CD4-positive, alpha-beta memory T cell (primary cell): ENCODE results near the gene VLDLR. TPM values are rescaled to one million over a fixed set of nuclear protein-coding genes. Genes with fewer than 3 reads are reported as not detected.
A peak's percentile ranks its signal among the peaks of the same experiment; 100 is the strongest.

Experiments
- CTCF ChIA-PET: fragments of 350-600 bp; sonication (Branson Sonifier 250); formaldehyde crosslinking; loops from one replicate; lab custom pipeline; 2021; ENCODE audit warnings: inconsistent platforms; ENCODE audit not compliant: partially characterized antibody; lab: Charles Lee
- POLR2A ChIA-PET: fragments of 350-600 bp; sonication (Branson Sonifier 250); formaldehyde crosslinking; loops from one replicate; lab custom pipeline; 2021; ENCODE audit not compliant: partially characterized antibody; lab: Charles Lee
- DNase-seq, 5 donors: peaks; one replicate each; pipeline versions ENCODE4 v3.0.0 to v3.0.0-alpha.2; 2020 to 2022; ENCODE audit warnings: mixed read lengths in 1 of 5
- H3K27ac ChIP-seq: one replicate; pipeline ENCODE4 v1.7.0; 2013; ENCODE audit warnings: low read depth, low read length
- H3K27me3 ChIP-seq: 2 replicates; pipeline ENCODE4 v1.7.0; 2013; ENCODE audit warnings: mild to moderate bottlenecking, low read length, moderate library complexity; ENCODE audit not compliant: insufficient read depth
- H3K36me3 ChIP-seq: 2 replicates; pipeline ENCODE4 v1.7.0; 2013; ENCODE audit warnings: mild to moderate bottlenecking, low read length, moderate library complexity; ENCODE audit not compliant: insufficient read depth
- H3K4me1 ChIP-seq: 2 replicates; pipeline ENCODE4 v1.7.0; 2013; ENCODE audit warnings: mild to moderate bottlenecking, low read length, moderate library complexity; ENCODE audit not compliant: insufficient read depth
- H3K4me3 ChIP-seq, 2 donors: one replicate each; pipeline ENCODE4 v1.7.0; 2013; ENCODE audit warnings: low read length in 2 of 2, mild to moderate bottlenecking in 1 of 2
- H3K9me3 ChIP-seq, 2 donors: one replicate each; pipeline ENCODE4 v1.7.0; 2013; ENCODE audit warnings: low read length in 2 of 2, control low read depth in 1 of 2; ENCODE audit not compliant: control insufficient read depth in 1 of 2
- H3K27ac Mint-ChIP-seq, 7 donors: one replicate each; pipeline ENCODE4 v1.8.0; 2020 to 2021; ENCODE audit warnings: mixed read lengths in 7 of 7, mild to moderate bottlenecking in 6 of 7, inconsistent platforms in 3 of 7, moderate library complexity in 3 of 7
- H3K27me3 Mint-ChIP-seq, 2 donors: one replicate each; pipeline ENCODE4 v1.8.0; 2020 to 2021; ENCODE audit warnings: mixed read lengths in 2 of 2
- H3K36me3 Mint-ChIP-seq, 2 donors: one replicate each; pipeline ENCODE4 v1.8.0; 2020 to 2021; ENCODE audit warnings: mixed read lengths in 2 of 2, inconsistent platforms in 1 of 2, mild to moderate bottlenecking in 1 of 2
- H3K4me1 Mint-ChIP-seq, 4 donors: one replicate each; pipeline ENCODE4 v1.8.0; 2020 to 2021; ENCODE audit warnings: mixed read lengths in 4 of 4, mild to moderate bottlenecking in 1 of 4
- H3K4me3 Mint-ChIP-seq, 8 donors: one replicate each; pipeline ENCODE4 v1.8.0; 2020 to 2021; ENCODE audit warnings: mixed read lengths in 8 of 8, mild to moderate bottlenecking in 7 of 8, moderate library complexity in 6 of 8, inconsistent platforms in 3 of 8
- H3K9me3 Mint-ChIP-seq, 8 donors: one replicate each; pipeline ENCODE4 v1.8.0; 2020 to 2021; ENCODE audit warnings: mixed read lengths in 8 of 8, mild to moderate bottlenecking in 5 of 8, inconsistent platforms in 3 of 8, moderate library complexity in 1 of 8
- intact Hi-C: fragments of 100-400 bp; cut with micrococcal nuclease; formaldehyde crosslinking; loops from one replicate; pipeline ENCODE4 v1.15.1; 2023
- polyA plus RNA-seq, 2 donors: library from polyadenylated mRNA; unstranded; fragments of 300-500 nt; fragmentation: Illumina TruSeq; gene quantifications; one replicate each; pipeline ENCODE4 v1.2.3, GENCODE V29; 2021
- total RNA-seq, 2 experiments: library from RNA; stranded (reverse); gene quantifications; one replicate each; pipeline ENCODE4 v1.2.3, GENCODE V29; 2021

VLDLR gene
- under 1 TPM; 0.38 to 0.50 TPM for total RNA-seq
- under 1 TPM; 0.07 to 0.14 TPM for polyA plus RNA-seq

DNA sequence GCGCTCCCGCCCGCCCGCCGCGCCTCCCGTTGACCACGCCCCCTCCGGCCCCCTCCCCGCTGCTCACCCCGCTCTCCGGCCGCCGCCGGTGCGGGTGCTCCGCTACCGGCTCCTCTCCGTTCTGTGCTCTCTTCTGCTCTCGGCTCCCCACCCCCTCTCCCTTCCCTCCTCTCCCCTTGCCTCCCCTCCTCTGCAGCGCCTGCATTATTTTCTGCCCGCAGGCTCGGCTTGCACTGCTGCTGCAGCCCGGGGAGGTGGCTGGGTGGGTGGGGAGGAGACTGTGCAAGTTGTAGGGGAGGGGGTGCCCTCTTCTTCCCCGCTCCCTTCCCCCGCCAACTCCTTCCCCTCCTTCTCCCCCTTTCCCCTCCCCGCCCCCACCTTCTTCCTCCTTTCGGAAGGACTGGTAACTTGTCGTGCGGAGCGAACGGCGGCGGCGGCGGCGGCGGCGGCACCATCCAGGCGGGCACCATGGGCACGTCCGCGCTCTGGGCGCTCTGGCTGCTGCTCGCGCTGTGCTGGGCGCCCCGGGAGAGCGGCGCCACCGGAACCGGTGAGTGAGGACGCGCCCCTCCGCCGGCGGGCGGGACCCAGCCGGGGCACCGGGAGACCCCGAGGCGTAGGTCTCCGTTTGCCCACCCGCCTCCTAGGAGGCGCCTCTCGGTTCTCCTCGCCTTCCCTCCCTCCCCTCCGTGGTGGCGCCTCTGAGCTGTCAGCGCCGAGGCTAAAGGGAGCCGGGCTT lies at the start of gene VLDLR:
VLDLR (plus strand) TSS at position 66 of the 739 bp plus-strand sequence; CDS start at position 469, 403 bp downstream.
- Histone ChIP-seq H3K9me3 (no peaks in the 10 kb centered on the region), H3K4me1 (peaks cover 18% of the 10 kb centered on the region), H3K27me3 (peaks cover 13% of the 10 kb centered on the region), H3K27ac (no peak within 1 kb of the TSS), H3K4me3 (peak within 1 kb of the TSS in 1 of 2 donors; percentile 15), H3K36me3 (no peaks in the 10 kb centered on the region)
- Mint-ChIP-seq H3K27ac (peak within 1 kb of the TSS in 4 of 7 donors; percentile 9 to 74 (median 36)), H3K4me1 (peaks cover 10 to 29% (median 15%) of the 10 kb centered on the region in 4 donors), H3K4me3 (peak within 1 kb of the TSS; percentile 84 to 91 (median 88)), H3K36me3 (no peaks in the 10 kb centered on the region), H3K9me3 (peaks cover 0 to 2% (median 0%) of the 10 kb centered on the region in 8 donors), H3K27me3 (peaks cover 33 to 36% of the 10 kb centered on the region in 2 donors)
- CTCF ChIA-PET, result no interaction called here
- intact Hi-C loops, result loop anchor here (2.0 kb wide), 1 partner anchor 35 kb away; no protein-coding TSS in a partner anchor
- POLR2A ChIA-PET, result no interaction called here
- DNase-seq, result peak in 3 of 5 donors; percentile 5 to 11 (median 9)

DNA sequence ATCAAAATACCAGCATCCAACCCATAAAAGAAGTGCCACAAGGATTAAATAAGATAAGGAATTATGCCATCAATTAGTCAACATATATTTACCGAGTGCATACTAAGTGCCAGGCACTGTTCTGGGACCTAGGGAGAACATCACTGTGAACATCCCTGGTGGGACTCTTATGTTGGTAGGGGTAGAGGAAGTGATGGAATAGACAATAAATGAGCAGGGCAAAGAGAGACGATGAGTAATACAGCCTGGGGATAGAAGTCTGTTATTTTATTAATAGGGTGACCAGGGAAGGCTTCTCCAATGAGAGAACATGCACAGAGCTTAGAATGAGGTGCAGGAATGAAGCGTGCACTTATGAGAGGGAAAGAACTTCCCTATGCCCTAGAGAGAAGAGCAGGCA lies 47.4 kb upstream of the VLDLR start:
- DNase-seq, result no peak
- Histone ChIP-seq H3K4me1 (no peaks in the 10 kb centered on the region), H3K27me3 (no peaks in the 10 kb centered on the region), H3K27ac (no peak overlapping the region), H3K4me3 (no peak overlapping the region), H3K36me3 (no peaks in the 10 kb centered on the region), H3K9me3 (no peaks in the 10 kb centered on the region)
- POLR2A ChIA-PET, result no interaction called here
- intact Hi-C loops, result no loop called here
- Mint-ChIP-seq H3K4me1 (no peaks in the 10 kb centered on the region), H3K27me3 (peaks cover 4 to 5% of the 10 kb centered on the region in 2 donors), H3K36me3 (no peaks in the 10 kb centered on the region), H3K9me3 (peaks cover 0 to 4% (median 0%) of the 10 kb centered on the region in 8 donors), H3K4me3 (no peak overlapping the region), H3K27ac (no peak overlapping the region)
- CTCF ChIA-PET, result no interaction called here

DNA sequence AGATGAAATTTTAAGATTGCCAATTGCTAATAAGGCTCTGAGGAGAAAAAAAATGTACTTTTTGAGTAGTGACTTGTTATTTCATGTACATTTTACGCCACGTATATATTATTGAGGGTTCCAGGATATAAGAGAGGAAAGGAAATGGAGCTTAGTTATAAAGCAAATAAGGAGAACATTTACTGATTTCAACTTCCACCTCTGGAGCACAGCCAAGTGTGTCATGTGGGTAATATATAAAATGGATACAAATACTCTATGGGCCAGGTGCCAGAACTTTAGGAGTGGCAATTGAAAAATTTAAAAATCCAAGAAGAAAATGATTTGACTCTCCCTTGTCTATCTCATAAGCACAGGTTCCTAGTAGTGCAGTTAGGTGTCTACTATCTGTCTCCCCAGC lies 45.0 kb upstream of the VLDLR start:
- Histone ChIP-seq H3K36me3 (no peaks in the 10 kb centered on the region), H3K4me3 (no peak overlapping the region), H3K27ac (no peak overlapping the region), H3K4me1 (no peaks in the 10 kb centered on the region), H3K9me3 (no peaks in the 10 kb centered on the region), H3K27me3 (no peaks in the 10 kb centered on the region)
- ChIA-PET CTCF (no interaction called here), POLR2A (no interaction called here)
- peaks cover 0 to 4% (median 0%) of the 10 kb centered on the region in 8 donors for H3K9me3 Mint-ChIP-seq
- no peak for DNase-seq
- no peaks in the 10 kb centered on the region for H3K36me3 Mint-ChIP-seq
- H3K4me1 Mint-ChIP-seq, result no peaks in the 10 kb centered on the region
- no peak overlapping the region for H3K4me3 Mint-ChIP-seq
- H3K27me3 Mint-ChIP-seq, result peaks cover 4 to 5% of the 10 kb centered on the region in 2 donors
- intact Hi-C loops, result no loop called here
- no peak overlapping the region for H3K27ac Mint-ChIP-seq

GRCh38 chr9:2583308-2584013 lies 38.1 kb upstream of the VLDLR start:
- POLR2A ChIA-PET, result no interaction called here
- CTCF ChIA-PET, result no interaction called here
- Mint-ChIP-seq H3K27ac (peak overlapping the region in 1 of 7 donors; percentile 11), H3K4me3 (no peak overlapping the region), H3K4me1 (no peaks in the 10 kb centered on the region), H3K36me3 (no peaks in the 10 kb centered on the region), H3K27me3 (peaks cover 7 to 9% of the 10 kb centered on the region in 2 donors), H3K9me3 (peaks cover 0 to 6% (median 2%) of the 10 kb centered on the region in 8 donors)
- Histone ChIP-seq H3K4me1 (no peaks in the 10 kb centered on the region), H3K9me3 (no peaks in the 10 kb centered on the region), H3K4me3 (no peak overlapping the region), H3K36me3 (no peaks in the 10 kb centered on the region), H3K27me3 (no peaks in the 10 kb centered on the region), H3K27ac (no peak overlapping the region)
- intact Hi-C loops, result no loop called here
- no peak for DNase-seq

DNA sequence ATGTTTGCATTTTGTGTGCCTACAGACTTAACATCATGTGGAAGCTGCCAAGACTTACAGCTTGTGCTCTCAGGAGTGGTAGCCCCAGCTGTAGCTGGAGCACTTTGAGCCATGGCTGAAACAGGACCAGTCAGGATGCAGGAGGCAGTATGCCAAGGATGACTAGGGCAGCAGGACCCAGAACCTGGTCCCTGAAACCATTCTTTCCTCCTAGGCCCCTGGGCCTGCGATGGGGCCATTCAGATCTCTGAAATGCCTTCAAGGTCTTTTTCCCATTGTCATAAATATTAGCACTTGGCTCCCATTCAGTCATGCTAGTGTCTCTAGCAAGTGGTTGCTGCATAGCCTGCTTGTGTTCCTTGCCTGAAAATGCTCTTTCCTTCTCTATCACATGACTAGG lies 29.6 kb upstream of the VLDLR start:
- ChIA-PET POLR2A (no interaction called here), CTCF (no interaction called here)
- no peak overlapping the region for H3K27ac Mint-ChIP-seq
- intact Hi-C loops, result no loop called here
- no peaks in the 10 kb centered on the region for H3K27me3 ChIP-seq
- DNase-seq, result no peak
- H3K36me3 Mint-ChIP-seq, result peaks cover 0 to 4% of the 10 kb centered on the region in 2 donors
- no peak overlapping the region for H3K4me3 Mint-ChIP-seq
- H3K4me3 ChIP-seq, result no peak overlapping the region
- peaks cover 0 to 5% of the 10 kb centered on the region in 2 donors for H3K9me3 ChIP-seq
- H3K9me3 Mint-ChIP-seq, result peaks cover 2 to 34% (median 24%) of the 10 kb centered on the region in 8 donors
- H3K27me3 Mint-ChIP-seq, result peaks cover 5 to 6% of the 10 kb centered on the region in 2 donors
- no peaks in the 10 kb centered on the region for H3K4me1 ChIP-seq
- no peaks in the 10 kb centered on the region for H3K36me3 ChIP-seq
- no peak overlapping the region for H3K27ac ChIP-seq
- no peaks in the 10 kb centered on the region for H3K4me1 Mint-ChIP-seq

- POLR2A ChIA-PET, result no interaction called here
- no peak overlapping the region for H3K4me3 Mint-ChIP-seq
- no peak for DNase-seq
- no peaks in the 10 kb centered on the region for H3K4me1 Mint-ChIP-seq
- peaks cover 0 to 4% of the 10 kb centered on the region in 2 donors for H3K36me3 Mint-ChIP-seq
- Histone ChIP-seq H3K9me3 (peaks cover 0 to 5% of the 10 kb centered on the region in 2 donors), H3K27me3 (no peaks in the 10 kb centered on the region), H3K4me3 (no peak overlapping the region), H3K27ac (no peak overlapping the region), H3K36me3 (no peaks in the 10 kb centered on the region), H3K4me1 (no peaks in the 10 kb centered on the region)
- CTCF ChIA-PET, result no interaction called here
- H3K27ac Mint-ChIP-seq, result no peak overlapping the region
- H3K9me3 Mint-ChIP-seq, result peaks cover 2 to 34% (median 24%) of the 10 kb centered on the region in 8 donors
- intact Hi-C loops, result no loop called here
- H3K27me3 Mint-ChIP-seq, result peaks cover 4 to 6% of the 10 kb centered on the region in 2 donors
Measured at GRCh38 chr9:2593744-2594143, 27.8 kb upstream of the VLDLR start.

- ChIA-PET CTCF (no interaction called here), POLR2A (no interaction called here)
- no peak for DNase-seq
- Histone ChIP-seq H3K9me3 (peaks cover 0 to 5% of the 10 kb centered on the region in 2 donors), H3K27me3 (no peaks in the 10 kb centered on the region), H3K4me1 (no peaks in the 10 kb centered on the region), H3K36me3 (no peaks in the 10 kb centered on the region), H3K27ac (no peak overlapping the region), H3K4me3 (no peak overlapping the region)
- no peak overlapping the region for H3K27ac Mint-ChIP-seq
- intact Hi-C loops, result no loop called here
- H3K4me1 Mint-ChIP-seq, result no peaks in the 10 kb centered on the region
- H3K9me3 Mint-ChIP-seq, result peaks cover 0 to 23% (median 16%) of the 10 kb centered on the region in 8 donors
- H3K36me3 Mint-ChIP-seq, result peaks cover 0 to 4% of the 10 kb centered on the region in 2 donors
- peaks cover 6 to 8% of the 10 kb centered on the region in 2 donors for H3K27me3 Mint-ChIP-seq
- H3K4me3 Mint-ChIP-seq, result no peak overlapping the region
Measured at GRCh38 chr9:2595973-2596372, 25.6 kb upstream of the VLDLR start.
